GM21723 (cell line): ENCODE measurements around the gene PHLDB1.
"Not testable (repeated sequence)": the region's sequence is repeated elsewhere in the genome, so short reads cannot be mapped to it uniquely, and the experiment has no call there.

Source experiments
- ATAC-seq: cut with Tn5 transposase; IDR thresholded peaks from one replicate; pipeline ENCODE4 v1.9.1; 2021; ENCODE audit warnings: mild to moderate bottlenecking, moderate library complexity; ENCODE audit not compliant: unreplicated experiment

PHLDB1 gene

DNA sequence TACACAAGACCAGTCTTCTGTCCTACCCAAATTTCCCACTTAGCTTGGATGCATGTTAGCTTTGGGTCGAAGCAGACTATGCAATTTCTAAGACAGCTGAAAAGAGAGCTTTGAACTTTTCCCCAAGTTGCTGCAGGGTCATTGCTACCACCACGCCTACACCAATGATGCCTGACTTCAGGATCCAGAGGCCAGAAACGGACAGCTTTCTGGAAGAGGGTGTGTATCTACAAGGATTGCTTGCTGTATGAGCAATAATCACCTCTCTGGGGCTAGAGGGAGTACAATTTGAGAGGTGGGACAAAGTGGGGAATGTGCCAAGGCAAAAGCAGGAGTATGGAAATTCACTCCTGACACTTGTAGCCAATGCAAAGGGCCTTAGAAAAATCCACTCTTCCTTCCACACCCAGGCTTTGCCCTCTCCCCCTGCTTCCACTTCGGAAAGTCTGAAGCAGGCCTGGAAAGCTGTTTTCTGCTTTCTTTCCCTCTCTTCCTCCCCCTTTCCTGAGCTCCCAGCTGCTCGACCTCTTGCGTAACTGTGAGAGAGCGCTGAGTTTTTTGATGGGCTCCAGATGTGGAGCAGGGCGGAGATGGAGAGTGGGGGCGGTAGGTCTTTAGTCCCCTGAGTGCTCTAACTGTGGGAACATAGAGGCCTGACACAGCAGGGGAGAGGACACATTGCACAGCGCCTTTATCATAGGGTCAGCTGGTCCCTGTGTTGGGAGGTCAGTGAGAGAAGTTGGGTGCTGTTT is 2.1 kb upstream of the PHLDB1 start:
- no peak for ATAC-seq

DNA sequence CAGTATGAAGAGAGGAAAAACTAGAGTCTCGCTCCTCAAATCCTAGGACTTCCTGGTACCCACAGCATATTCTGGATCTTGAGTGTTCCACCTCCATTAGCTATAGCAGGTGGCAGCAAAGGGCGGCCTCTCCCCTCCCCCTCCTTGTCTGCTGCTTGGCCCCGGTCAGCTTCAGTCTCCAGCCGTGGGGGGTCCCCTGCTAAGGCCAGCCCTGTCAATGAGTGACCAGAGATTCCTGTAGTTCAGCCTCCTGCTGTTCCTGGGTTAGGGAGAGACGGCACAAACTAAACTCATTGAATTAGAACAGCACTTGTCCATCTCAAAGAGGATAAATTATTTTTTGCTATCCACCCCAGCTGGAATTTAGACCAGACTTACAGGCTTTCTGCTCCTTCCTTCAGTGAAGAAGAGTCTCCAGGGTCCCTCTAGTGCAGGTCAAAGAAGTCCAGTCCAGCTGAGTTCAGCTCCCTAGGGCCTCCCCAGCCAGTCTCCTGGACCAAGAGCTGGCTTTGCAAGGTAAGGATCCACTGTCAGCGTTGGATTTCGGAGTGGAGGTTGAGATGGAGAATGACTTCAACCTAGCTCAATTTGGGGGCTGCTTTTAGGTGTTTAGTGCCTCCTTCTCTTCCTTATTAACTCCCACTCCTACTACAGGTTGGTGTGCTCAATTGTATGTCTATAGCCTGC is 1.1 kb upstream of the PHLDB1 start:
- no peak for ATAC-seq

DNA sequence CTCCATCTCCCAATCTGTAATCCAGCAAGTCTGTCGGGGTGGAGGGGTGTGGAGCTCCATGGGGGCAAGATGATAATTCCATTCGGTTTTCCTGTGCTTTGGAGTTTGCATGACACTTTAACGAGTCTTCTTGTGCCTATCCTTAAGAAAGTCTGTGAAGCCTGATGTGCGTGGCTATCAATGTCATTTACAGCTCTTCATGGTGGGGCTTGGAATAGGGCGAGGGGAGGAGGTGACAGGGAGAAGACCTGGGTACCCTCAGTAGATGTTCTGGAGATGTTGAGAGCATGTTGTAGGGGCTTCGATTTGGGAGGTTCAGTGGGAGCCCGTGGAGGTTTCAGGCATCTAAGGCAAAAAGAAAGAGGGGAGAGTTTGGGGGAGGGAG is 579 bp upstream of the PHLDB1 start:
- ATAC-seq = no peak

DNA sequence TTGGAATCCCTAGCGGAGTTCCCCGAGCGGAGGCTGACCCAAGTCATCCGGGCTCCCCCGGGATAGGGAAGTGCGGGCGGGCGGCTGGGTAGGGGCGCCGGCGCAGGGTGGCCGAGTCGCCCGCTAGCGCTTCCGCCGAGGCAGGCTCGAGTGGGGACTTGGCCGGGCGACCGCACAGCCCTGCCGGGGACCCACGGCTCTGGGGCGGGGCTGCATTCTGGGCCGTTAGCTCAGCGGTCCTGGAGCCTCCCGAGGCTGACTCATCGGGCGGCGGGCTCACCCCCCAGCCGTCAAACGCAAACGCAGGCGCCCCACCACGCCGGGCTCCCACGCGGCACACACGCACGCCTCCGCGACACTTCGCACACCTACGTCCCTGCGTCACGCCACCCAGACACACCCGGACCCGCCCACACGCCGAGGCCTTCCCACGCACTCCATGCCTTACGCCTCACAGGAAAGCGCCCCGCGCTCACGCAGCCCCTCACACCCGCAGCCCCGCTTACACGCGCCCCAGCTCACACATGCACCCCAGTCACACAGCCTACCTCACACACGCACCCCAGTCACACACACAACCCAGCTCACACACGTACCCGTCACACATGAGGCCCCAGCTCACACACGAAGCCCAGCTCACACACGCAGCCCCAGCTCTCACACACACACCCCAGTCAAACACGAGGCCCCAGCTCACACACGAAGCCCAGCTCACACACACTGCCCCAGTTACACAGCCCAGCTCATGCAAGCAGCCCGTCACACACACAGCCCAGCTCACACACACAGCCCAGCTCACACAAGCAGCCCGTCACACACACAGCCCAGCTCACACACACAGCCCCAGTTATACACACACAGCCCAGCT is 1.2 kb downstream of the PHLDB1 start:
- ATAC-seq = no peak

DNA sequence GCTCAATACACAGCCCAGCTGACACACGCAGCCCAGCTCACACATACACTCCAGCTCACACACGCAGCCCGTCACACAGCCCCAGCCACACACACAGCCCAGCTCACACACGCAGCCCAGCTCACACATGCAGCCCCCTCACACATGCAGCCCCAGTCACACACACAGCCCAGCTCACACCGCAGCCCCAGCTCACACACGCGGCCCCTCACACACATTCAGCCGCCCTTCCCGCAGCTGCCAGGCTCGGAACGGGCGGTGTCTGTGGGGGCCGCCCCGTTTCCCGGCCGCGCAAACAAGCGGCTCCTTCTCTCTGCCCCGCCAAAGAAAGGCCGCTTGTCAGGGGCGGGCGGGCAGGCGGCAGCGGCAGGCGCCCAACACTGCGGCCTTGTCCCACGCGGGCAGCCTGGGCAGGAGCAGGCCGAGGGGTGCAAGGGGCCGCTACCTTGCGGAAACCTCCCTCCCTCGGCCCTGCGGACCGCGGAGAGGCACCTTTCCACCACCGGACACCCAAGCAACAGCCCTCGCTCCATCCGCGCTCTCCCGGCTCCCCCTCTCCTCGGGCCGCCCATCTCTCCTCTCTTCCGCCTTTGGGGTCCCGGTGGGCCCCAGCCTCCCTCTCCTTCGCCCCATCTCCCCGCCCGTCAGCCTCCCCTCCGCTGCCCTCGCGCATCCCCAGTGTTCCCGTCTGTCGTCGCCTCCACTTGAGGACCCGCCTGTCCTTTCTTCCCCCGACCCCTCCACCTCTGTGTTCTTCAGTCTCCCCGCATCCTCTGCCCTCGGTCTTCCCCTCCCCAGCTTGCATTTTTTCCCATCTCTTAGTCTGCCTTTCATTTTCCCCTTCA is 2.2 kb downstream of the PHLDB1 start:
- no peak for ATAC-seq

DNA sequence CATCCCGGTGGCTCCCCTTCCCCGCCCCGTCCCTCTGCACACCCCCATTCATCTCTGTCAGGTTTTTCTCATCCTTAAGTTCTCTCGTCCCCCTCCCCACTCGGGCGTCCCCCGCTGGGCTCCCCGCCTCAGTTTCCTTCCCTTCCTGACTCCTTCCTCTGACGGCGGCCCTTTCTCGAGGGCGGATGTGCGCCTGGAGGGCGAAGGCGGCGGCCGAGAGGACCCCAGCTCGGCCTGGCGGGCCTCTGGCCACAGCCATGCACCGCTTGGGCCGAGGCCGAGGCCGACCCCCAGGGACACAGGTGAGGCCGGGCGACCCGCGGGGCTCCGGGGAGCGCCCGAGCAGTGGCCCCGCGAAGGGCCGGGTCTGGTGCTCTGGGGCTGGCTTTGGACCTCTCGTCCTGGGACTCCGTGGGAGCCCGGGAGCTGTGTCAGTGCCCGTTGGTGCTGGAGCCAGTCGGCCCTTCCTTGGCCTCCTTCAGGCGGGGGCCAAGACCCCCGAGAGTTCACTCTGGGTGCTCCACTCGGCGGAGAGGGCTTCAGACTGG is 2.9 kb downstream of the PHLDB1 start:
- ATAC-seq = no peak

DNA sequence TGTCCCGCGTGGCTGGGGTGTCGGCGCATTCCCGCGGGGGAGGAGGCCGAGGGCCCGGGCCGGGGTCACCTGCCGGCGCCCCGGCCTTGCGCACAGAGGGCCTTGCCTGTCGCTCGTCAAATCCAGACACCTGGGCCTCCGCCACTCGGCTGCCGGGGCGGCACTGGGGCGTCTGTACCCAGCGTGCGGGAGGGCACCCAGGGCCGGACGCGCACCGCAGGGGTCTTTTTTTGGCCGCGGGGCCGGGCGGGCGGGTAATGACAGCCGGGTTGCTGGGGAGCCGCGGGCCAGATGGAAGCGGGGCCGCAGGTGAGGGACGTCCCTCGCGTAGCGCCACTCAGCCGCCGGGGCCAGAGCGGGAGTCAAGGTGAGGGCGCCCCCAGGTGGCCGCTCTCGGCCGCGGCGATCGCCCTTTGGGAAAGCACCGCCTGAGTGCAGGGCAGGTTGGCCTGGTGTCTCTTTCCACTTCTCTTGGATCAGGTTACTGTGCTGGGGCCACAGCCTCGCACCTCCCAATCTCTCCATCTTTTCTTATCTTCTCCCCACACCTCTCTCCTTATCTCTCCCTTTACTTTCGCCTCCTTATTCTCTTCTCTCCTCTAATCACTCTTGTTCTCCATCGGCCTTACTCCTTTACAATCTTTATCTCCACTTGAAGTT is 3.5 kb downstream of the PHLDB1 start:
- ATAC-seq = peak; percentile 65

DNA sequence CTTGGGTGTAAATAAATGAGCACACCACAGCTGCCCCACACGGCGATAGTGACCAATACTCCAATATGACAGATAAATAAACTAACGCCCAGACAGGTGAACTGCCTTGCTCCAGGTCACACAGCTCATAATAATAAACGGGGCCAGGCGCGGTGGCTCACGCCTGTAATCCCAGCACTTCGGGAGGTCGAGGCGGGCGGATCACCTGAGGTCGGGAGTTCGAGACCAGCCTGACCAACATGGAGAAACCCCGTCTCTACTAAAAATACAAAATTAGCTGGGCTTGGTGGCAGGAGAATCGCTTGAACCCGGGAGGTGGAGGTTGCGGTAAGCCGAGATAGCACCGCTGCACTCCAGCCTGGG is 4.0 kb downstream of the PHLDB1 start:
- ATAC-seq = not testable (repeated sequence)

DNA sequence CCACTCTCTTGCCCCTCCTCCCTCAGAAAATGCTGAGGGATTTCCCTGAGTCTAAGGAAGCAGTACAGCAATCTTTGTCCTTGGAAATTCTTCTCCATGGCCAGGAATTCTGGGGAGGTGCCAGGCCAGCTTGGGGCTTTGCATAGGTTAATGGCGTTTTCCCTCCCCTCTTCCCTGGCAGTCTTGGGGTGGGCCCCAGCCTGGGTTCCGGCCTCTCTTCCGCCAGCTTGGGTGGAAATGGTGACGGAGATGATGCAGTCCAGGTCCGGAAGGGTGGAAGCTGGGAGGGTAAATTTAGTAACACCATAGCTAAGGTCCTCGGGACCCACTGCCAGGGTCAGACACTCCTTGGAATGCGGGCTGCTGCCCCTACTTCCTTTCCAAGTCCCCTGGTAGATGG is 5.0 kb downstream of the PHLDB1 start:
- no peak for ATAC-seq

DNA sequence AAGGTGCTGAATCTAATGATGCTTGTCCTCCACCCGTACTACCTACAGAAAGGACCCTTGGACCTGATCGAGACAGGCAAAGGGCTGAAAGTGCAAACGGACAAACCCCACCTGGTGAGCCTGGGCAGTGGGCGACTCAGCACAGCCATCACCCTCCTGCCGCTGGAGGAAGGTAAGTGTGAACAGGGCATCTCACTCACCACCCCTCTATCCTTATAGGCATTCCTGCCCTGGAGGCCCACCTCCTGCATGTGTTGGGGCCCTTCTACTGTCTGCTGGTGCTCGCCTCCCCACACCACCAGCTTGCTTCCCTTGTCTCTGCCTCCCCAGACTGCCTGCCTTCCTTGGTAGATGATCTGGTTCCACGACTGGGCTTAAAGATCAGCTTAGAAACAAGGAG is 7.1 kb downstream of the PHLDB1 start:
- no peak for ATAC-seq

DNA sequence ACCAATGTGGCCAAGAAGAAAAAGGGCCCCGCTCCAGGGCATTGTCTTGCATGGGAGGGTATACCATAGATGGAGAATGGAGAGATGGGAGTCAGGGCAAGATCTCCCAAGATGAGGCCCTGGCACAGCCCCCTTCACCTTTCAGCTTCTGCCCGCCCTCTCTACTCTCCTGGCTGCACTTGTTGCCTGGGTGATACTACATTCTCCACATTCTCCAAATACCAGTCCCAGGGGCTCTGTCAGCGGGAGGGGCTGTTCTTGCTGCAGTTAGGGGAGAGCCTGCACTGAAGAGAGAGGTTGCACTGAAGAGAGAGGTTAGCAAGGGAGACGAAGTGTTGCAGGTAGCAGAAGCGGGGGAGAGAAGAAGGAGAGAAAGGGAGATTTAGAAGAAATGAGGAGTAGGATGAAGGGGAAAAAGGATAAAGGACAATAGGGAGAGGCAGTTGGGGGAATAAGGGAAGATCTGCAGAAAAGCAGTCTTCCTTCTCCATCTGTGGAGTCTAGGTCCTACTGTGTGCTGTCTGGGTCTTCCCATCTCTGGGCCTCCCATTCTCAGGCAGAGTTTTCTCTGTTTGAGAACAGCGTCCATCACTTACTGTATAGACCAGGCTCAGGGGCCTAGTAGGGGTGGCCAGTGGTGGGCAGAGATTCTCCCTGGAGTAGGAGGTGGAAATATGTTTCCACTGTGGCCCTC is 8.0 kb downstream of the PHLDB1 start:
- no peak for ATAC-seq

DNA sequence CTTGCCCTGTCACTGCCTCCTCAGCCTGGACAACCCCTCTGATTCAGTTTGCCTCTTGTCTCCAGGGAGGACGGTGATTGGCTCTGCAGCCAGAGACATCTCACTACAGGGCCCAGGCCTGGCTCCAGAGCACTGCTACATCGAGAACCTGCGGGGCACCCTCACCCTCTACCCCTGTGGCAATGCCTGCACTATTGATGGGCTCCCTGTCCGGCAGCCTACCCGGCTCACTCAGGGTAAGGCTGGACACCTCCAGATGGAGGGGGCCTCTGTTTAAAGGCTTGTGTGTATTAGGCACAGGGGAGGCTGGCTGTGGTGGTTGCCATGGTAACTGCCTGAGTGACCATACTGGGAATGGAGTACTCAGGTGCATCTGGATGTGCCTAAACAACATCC is 8.6 kb downstream of the PHLDB1 start:
- ATAC-seq = no peak

DNA sequence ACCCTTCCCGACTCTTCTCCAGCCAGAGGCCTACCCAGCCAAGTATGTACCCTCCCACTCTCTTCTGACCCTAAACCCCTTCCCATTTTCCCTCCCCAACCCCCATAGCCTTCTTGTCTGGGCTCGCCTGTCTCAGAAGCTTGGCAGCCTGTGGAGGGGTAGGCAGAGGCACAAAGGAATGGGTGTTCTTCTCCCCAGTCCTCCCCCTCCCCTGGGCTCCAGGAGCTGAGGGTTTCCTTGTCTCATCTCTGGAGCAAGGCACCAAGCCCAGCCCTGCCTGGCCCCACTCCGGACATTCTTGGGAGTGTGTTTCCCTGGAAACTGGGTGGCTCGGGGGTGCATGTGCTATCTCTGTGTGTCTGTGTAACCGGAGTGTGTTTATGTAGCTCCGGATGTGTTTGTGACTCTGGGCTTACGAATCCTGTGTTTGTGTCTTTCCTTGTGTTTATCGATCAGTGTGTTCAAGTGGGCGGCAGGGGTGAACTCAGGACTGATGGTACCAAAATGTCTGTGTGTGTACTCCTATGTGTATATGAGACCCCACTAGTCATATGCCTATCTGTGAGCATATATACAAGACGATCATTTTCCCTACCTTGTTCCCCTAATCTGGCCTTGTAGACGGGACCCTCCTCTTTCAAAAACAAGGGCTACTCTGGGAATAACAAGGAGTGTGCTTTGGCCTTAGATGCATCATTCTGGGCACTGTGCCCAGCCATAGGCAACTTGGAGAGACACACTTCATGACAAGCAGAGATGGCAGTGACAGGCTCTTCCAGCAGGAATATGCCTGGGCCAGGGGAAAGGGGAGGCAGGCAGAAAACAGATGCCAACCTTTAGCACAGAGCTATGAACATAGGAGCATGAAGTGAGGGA is 10.9 kb downstream of the PHLDB1 start:
- no peak for ATAC-seq

DNA sequence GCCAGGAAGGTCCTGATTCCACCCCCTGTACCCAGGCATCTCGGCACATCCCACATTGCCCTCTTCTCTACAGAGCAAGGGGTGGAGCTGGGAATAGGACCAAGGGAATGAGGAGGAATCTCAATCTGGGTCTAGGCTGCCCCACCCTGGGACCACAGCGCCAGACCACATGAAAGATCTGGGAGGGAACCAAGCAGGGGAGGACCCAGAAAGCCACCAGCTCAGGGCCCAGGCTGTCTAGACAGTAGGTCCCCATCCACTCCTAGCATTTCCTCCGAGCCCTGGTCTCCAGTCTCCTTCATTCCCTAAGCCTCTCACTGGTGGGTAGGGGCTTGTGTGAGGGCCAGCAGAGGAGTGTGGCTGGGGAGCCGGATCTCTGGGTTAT is 11.6 kb downstream of the PHLDB1 start:
- no peak for ATAC-seq

DNA sequence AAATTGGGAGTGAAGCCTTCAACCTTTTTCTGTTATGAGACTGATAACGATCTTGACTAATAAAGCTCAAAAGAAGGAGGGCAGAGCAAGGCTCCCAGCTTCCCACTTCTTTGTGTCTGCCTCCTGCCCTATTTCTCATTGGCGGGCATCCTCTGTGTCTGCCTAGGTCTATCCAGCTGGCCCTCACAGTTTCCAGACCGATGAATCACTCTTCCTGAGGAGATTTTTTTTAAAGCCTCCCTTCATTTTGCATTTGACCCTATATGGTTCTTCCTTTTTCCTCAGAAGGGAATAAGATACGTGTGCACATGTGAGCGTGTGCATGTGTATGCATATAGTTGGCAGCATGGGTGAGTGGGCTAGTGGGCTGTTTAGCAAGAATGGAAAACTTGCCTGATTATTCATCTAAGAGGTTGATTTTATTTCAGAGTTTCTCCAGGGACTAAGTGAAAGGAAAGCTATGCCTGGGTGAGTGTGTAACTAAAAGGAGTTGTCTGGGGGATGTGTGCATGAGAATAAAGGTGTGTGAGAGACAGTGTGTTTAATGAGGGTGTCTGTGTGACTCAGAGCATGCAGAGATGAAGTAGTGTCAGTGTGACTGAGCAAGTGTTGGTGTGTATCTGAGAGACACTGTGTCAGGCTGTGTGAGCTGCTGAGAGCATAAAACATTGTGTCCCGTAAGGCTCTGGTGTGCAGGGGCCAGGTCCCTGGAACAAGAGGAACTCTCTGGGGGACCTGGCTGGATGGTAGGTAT is 12.2 kb downstream of the PHLDB1 start:
- no peak for ATAC-seq

DNA sequence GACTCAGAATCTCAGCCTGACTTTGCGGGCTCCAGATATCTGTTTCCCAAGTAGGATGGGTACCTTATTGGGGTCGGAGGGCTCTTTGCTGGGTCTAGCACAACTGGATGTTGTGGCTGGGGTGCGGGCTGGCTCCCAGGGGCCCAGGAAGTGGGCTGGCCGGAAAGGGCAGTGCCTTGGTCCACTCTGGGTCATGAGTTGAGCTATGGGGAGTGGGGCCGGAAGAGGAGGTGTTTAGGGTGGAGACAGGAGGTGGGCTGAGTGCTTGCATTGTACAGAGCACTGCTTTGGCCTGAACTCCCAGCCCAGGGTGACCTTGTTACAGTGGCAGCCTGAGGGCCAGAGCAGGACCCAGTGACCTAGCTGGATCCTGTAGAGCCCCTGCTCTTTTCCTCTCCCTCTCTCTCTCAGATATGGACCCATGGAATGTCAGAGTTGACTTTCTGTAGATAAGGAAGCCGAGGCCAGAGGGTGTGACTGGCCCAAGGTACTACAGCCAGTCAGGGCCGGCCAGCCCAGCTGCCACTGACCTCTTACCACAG is 13.2 kb downstream of the PHLDB1 start:
- ATAC-seq = no peak

DNA sequence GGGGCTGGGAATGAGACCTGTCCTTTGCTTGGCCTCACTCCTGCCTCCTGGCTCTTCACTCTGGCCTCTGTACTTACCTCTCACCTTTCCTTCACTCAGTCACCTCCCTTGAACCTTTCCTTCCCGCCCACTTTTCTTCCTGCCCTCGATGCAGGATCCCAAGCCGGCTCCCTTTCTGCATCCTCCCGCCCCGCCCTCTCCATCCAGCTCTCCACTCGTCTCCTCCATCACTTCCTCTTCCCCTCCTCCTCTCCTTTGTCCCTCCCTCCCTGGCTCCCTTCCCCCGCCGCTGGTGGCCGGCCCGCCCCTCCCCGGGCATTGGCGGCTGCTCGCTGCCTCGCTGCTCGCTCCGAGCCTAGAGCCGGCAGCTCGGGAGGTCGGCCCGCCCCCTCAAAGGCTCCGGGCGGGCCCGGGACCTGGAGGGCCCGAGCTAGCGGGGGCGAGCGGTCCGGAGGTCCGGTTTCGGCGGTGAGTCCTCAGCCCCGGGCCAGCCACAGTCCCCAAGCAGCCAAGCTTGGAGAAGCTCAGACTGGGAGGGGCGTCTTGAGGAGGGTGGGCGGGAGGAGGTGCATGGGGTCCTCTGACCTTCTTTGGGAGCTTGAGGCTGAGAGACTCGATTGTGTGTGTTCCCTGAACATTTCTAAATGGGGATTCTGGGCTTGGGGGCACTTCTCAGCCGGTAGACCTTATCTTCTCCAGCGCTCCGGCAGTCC is 13.8 kb downstream of the PHLDB1 start:
- no peak for ATAC-seq
